GM23338 (cell line): Measurements from ENCODE around the gene PFN1. TPM values are rescaled to one million over a fixed set of nuclear protein-coding genes. Genes with fewer than 3 reads are reported as not detected.

Source experiments
- ATAC-seq: fragments of 200-7000 bp; cut with Tn5 transposase; 3 replicates; pipeline ENCODE4 v1.9.1; 2020
- DNase-seq: peaks from one replicate; pipeline ENCODE4 v3.0.0-alpha.2; 2015; ENCODE audit warnings: low spot score
- H2AFZ ChIP-seq: fragments of 200-600 bp; sonication (generic); 2 replicates; pipeline ENCODE4 v1.8.0; 2016; ENCODE audit warnings: antibody characterized with exemption, mild to moderate bottlenecking, moderate library complexity
- H3F3A ChIP-seq: fragments of 200-600 bp; sonication (generic); replicated peaks from 2 replicates; pipeline ENCODE4 v1.8.0; 2017; ENCODE audit warnings: antibody characterized with exemption, mixed run types, low read depth
- H3K27ac ChIP-seq: fragments of 200-600 bp; sonication (generic); 2 replicates; pipeline ENCODE4 v1.6.1; 2016; ENCODE audit warnings: low read depth
- H3K27me3 ChIP-seq: fragments of 200-600 bp; sonication (generic); 2 replicates; pipeline ENCODE4 v1.8.0; 2016; ENCODE audit warnings: mild to moderate bottlenecking, mixed run types, moderate library complexity; ENCODE audit not compliant: insufficient read depth
- H3K36me3 ChIP-seq: fragments of 200-600 bp; sonication (generic); 2 replicates; pipeline ENCODE4 v1.8.0; 2016; ENCODE audit warnings: mild to moderate bottlenecking; ENCODE audit not compliant: insufficient read depth
- H3K4me1 ChIP-seq: fragments of 200-600 bp; sonication (generic); 2 replicates; pipeline ENCODE4 v1.8.0; 2016; ENCODE audit warnings: mild to moderate bottlenecking, moderate library complexity; ENCODE audit not compliant: insufficient read depth
- H3K4me2 ChIP-seq: fragments of 200-600 bp; sonication (generic); 2 replicates; pipeline ENCODE4 v1.7.1; 2017; ENCODE audit warnings: mixed run types
- H3K4me3 ChIP-seq: fragments of 200-600 bp; sonication (generic); 2 replicates; pipeline ENCODE4 v1.6.1; 2016; ENCODE audit warnings: mixed run types
- H3K79me2 ChIP-seq: fragments of 200-600 bp; sonication (generic); replicated peaks from 2 replicates; pipeline ENCODE4 v1.8.0; 2017; ENCODE audit warnings: mild to moderate bottlenecking; ENCODE audit not compliant: insufficient read depth
- H3K9me2 ChIP-seq: fragments of 200-600 bp; sonication (generic); 2 replicates; pipeline ENCODE4 v1.8.0; 2017; ENCODE audit not compliant: insufficient read depth
- H4K20me1 ChIP-seq: fragments of 200-600 bp; sonication (generic); replicated peaks from 2 replicates; pipeline ENCODE4 v1.8.0; 2017; ENCODE audit warnings: mild to moderate bottlenecking; ENCODE audit not compliant: insufficient read depth
- H3K27ac Mint-ChIP-seq: 2 replicates; pipeline ENCODE4 v1.8.0; 2020; ENCODE audit warnings: inconsistent platforms, mild to moderate bottlenecking, moderate library complexity, mixed read lengths
- H3K27me3 Mint-ChIP-seq: 3 replicates; pipeline ENCODE4 v1.8.0; 2022; ENCODE audit warnings: low read depth, mild to moderate bottlenecking, moderate library complexity, mixed read lengths, inconsistent platforms; ENCODE audit not compliant: insufficient read depth, poor library complexity
- H3K36me3 Mint-ChIP-seq: 3 replicates; pipeline ENCODE4 v1.8.0; 2021; ENCODE audit warnings: low read depth, mild to moderate bottlenecking, inconsistent platforms, moderate library complexity, mixed read lengths
- H3K4me1 Mint-ChIP-seq: 3 replicates; pipeline ENCODE4 v1.8.0; 2020; ENCODE audit warnings: mild to moderate bottlenecking, inconsistent platforms, mixed read lengths
- H3K4me3 Mint-ChIP-seq: 3 replicates; pipeline ENCODE4 v1.8.0; 2021; ENCODE audit warnings: moderate library complexity, mild to moderate bottlenecking, inconsistent platforms, mixed read lengths
- H3K9me3 Mint-ChIP-seq: 3 replicates; pipeline ENCODE4 v1.8.0; 2020; ENCODE audit warnings: moderate library complexity, mild to moderate bottlenecking, inconsistent platforms, mixed read lengths
- EZH2 ChIP-seq: fragments of 200-600 bp; sonication (generic); IDR thresholded peaks from one replicate; pipeline ENCODE4 v1.8.0; 2017; ENCODE audit warnings: antibody characterized with exemption, mild to moderate bottlenecking, low read depth; ENCODE audit not compliant: unreplicated experiment
- JUNB ChIP-seq: IDR thresholded peaks from one replicate; pipeline ENCODE4 v1.6.1; 2016; ENCODE audit warnings: antibody characterized with exemption; ENCODE audit not compliant: unreplicated experiment
- NANOG ChIP-seq: IDR thresholded peaks from 2 replicates; pipeline ENCODE4 v1.6.1; 2016; ENCODE audit warnings: antibody characterized with exemption, borderline replicate concordance
- POLR2AphosphoS5 ChIP-seq: IDR thresholded peaks from 2 replicates; pipeline ENCODE4 v1.6.1; 2016; ENCODE audit warnings: antibody characterized with exemption, low read depth
- STAT1 ChIP-seq: IDR thresholded peaks from one replicate; pipeline ENCODE4 v1.6.1; 2016; ENCODE audit warnings: antibody characterized with exemption; ENCODE audit not compliant: unreplicated experiment
- ZNF114 ChIP-seq: fragments of 250-450 bp; sonication (Bioruptor Pico); IDR thresholded peaks from 2 replicates; pipeline ENCODE4 v1.5.0; 2020; ENCODE audit warnings: mild to moderate bottlenecking, moderate library complexity
- polyA plus RNA-seq: library from polyadenylated mRNA; unstranded; fragments of >200 nt; fragmentation: Nextera tagmentation; extraction: Ambion mirVana; gene quantifications from 2 replicates; pipeline ENCODE4 v1.2.1, GENCODE V29; 2016
- total RNA-seq: library from RNA; depleted of rRNA; stranded (reverse); fragments of >200 nt; shearing (Covaris generic); gene quantifications from 2 replicates; pipeline ENCODE4 v1.2.3, GENCODE V29; 2014
- TF ChIP-seq, protein P1 (sequence below): IDR thresholded peaks from 2 replicates; pipeline ENCODE4 v1.6.1; 2016; ENCODE audit warnings: antibody characterized with exemption
- TF ChIP-seq, protein P2 (sequence below), 2 experiments: fragments of 200-600 bp in 1 of 2; sonication (generic) in 1 of 2; conservative IDR thresholded peaks; 2 replicates each; pipeline versions ENCODE4 v1.5.1 to v1.6.1; 2016 to 2017; ENCODE audit warnings: antibody characterized with exemption in 2 of 2, low read depth in 2 of 2, mild to moderate bottlenecking in 2 of 2, moderate library complexity in 1 of 2

PFN1 gene
- total and polyA plus RNA-seq, 2 experiments from 2014 or later = 2,002 to 3,709 TPM

DNA sequence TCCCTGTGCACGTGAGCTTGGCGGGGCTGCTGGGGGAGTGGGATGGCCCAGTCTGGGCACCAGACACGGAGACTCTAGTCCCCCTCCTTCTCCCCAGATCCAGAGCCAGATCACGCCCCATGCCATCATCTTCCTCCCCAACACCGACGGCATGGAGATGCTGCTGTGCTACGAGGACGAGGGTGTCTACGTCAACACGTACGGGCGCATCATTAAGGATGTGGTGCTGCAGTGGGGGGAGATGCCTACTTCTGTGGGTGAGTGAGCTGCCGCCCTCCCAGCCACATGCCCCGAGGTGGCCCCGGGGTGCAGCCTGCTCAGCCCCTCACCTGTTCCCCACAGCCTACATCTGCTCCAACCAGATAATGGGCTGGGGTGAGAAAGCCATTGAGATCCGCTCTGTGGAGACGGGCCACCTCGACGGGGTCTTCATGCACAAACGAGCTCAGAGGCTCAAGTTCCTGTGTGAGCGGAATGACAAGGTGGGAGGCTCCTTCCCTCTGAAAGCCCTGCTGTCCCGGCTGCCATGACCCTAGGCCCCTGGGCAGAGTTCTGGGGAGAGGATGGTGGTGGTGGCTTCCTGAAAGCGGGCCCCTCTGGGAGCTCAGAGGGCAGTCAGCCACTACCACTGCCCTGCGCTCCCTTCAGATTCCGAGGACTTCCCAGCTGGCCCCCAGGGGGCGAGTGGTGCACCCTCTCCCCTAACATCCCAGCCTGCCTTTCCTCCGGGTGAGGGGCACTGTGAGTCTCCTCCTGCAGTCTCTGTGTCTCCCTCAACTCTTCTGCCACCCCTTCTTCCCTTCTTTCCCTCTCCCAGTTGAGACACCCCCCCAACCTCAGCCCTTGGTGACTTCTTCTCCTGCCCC, 51.8 kb downstream of the PFN1 start:
- Mint-ChIP-seq H3K4me1 (peaks cover 19% of the 10 kb centered on the region), H3K27me3 (peaks cover 32% of the 10 kb centered on the region), H3K27ac (no peak overlapping the region; the same call in 1 of the 2 replicates), H3K36me3 (peaks cover 17% of the 10 kb centered on the region; the same call in 2 of the 3 replicates), H3K9me3 (no peaks in the 10 kb centered on the region), H3K4me3 (no peak overlapping the region)
- Histone ChIP-seq H3K79me2 (no peaks in the 10 kb centered on the region), H3K36me3 (no peaks in the 10 kb centered on the region; the same call in 1 of the 2 replicates), H3F3A (peaks cover 29% of the 10 kb centered on the region), H2AFZ (no peak overlapping the region), H3K4me2 (no peak overlapping the region), H4K20me1 (no peaks in the 10 kb centered on the region), H3K9me2 (no peaks in the 10 kb centered on the region), H3K27ac (no peak overlapping the region), H3K4me3 (no peak overlapping the region), H3K4me1 (0 out of 2 replicates have a peak, but pooled peaks cover 5% of the 10 kb centered on the region), H3K27me3 (peaks cover 9% of the 10 kb centered on the region)
- no peak for DNase-seq
- no peak for ATAC-seq
- no peak for TF ChIP-seq JUNB
- no peak for TF ChIP-seq POLR2AphosphoS5
- TF ChIP-seq, protein P1, sequence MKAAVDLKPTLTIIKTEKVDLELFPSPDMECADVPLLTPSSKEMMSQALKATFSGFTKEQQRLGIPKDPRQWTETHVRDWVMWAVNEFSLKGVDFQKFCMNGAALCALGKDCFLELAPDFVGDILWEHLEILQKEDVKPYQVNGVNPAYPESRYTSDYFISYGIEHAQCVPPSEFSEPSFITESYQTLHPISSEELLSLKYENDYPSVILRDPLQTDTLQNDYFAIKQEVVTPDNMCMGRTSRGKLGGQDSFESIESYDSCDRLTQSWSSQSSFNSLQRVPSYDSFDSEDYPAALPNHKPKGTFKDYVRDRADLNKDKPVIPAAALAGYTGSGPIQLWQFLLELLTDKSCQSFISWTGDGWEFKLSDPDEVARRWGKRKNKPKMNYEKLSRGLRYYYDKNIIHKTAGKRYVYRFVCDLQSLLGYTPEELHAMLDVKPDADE = no peak
- TF ChIP-seq, protein P2, sequence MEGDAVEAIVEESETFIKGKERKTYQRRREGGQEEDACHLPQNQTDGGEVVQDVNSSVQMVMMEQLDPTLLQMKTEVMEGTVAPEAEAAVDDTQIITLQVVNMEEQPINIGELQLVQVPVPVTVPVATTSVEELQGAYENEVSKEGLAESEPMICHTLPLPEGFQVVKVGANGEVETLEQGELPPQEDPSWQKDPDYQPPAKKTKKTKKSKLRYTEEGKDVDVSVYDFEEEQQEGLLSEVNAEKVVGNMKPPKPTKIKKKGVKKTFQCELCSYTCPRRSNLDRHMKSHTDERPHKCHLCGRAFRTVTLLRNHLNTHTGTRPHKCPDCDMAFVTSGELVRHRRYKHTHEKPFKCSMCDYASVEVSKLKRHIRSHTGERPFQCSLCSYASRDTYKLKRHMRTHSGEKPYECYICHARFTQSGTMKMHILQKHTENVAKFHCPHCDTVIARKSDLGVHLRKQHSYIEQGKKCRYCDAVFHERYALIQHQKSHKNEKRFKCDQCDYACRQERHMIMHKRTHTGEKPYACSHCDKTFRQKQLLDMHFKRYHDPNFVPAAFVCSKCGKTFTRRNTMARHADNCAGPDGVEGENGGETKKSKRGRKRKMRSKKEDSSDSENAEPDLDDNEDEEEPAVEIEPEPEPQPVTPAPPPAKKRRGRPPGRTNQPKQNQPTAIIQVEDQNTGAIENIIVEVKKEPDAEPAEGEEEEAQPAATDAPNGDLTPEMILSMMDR (conservative IDR thresholded peaks at IDR 0.05; ENCODE audit: low read depth in 2 of 2) = peak in 1 of 2 experiments; percentile 30; a peak in 2 of 4 replicates
- no peak for TF ChIP-seq STAT1
- TF ChIP-seq ZNF114 (CRISPR knock-in tag) = no peak
- TF ChIP-seq NANOG = no peak

DNA sequence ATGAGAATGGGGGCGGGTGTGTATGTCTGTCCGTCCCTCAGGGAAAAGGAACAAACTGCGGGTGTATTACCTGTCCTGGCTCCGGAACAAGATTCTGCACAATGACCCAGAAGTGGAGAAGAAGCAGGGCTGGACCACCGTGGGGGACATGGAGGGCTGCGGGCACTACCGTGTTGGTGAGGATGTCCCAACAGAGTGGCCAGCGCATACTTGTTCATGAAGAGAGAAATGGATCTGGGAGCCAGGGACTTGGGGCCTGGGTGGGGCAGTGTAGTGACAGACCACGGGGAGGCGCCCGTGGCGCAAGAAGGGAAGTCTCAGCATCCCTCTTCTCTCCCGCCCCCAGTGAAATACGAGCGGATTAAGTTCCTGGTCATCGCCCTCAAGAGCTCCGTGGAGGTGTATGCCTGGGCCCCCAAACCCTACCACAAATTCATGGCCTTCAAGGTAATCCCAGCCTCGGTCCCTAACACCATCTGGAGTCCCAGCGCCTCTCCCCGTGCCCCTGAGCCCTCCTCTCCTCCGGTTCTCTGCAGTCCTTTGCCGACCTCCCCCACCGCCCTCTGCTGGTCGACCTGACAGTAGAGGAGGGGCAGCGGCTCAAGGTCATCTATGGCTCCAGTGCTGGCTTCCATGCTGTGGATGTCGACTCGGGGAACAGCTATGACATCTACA, 52.5 kb downstream of the PFN1 start:
- peaks cover 9% of the 10 kb centered on the region for H3K27me3 ChIP-seq
- H3K79me2 ChIP-seq = no peaks in the 10 kb centered on the region
- Mint-ChIP-seq H3K27me3 (peaks cover 29% of the 10 kb centered on the region), H3K27ac (no peak overlapping the region; the same call in 1 of the 2 replicates), H3K9me3 (no peaks in the 10 kb centered on the region), H3K4me1 (peaks cover 18% of the 10 kb centered on the region), H3K36me3 (peaks cover 17% of the 10 kb centered on the region; the same call in 2 of the 3 replicates), H3K4me3 (peak overlapping the region; percentile 10; the same call in 1 of the 3 replicates)
- DNase-seq (peak; percentile 82), ATAC-seq (peak; percentile 30)
- no peak overlapping the region for H3K27ac ChIP-seq
- H2AFZ ChIP-seq = no peak overlapping the region
- no peaks in the 10 kb centered on the region for H3K9me2 ChIP-seq
- H3K4me1 ChIP-seq = 0 out of 2 replicates have a peak, but pooled peaks cover 5% of the 10 kb centered on the region
- H3K36me3 ChIP-seq = no peaks in the 10 kb centered on the region; the same call in 1 of the 2 replicates
- H3K4me2 ChIP-seq = no peak overlapping the region
- no peak overlapping the region for H3K4me3 ChIP-seq
- no peaks in the 10 kb centered on the region for H4K20me1 ChIP-seq
- TF ChIP-seq STAT1 (no peak), EZH2 (no peak)
- TF ChIP-seq, protein P2 (conservative IDR thresholded peaks at IDR 0.05; ENCODE audit: low read depth in 2 of 2) = peak; percentile 56 to 73
- H3F3A ChIP-seq = peaks cover 21% of the 10 kb centered on the region; the same call in 1 of the 2 replicates
